Measurements from ENCODE around the gene RTN4R.
A peak's percentile ranks its signal among the peaks of the same experiment; 100 is the strongest.

The RTN4R gene

DNA sequence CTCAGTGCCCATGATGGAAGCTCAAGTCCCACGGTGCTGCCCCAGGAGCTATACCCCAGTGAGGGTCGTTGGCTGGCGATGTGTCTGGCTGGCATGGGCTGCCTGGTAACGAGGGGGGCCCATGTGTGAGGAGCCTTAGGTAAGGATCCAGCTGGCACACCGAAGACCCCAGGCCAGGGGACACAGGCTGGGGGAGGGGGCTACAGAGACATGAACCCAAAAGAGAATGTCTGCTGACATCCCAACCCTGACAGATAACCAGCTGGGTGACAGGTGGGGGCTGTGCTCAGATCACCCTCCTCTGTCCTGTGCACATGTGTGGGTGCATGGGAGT, 39.2 kb downstream of the RTN4R start:
- Mint-ChIP-seq H3K36me3 (ENCODE audit: low read depth) (peaks cover 5% of the 10 kb centered on the region), H3K4me1 (peaks cover 25% of the 10 kb centered on the region), H3K9me3 (peaks cover 2% of the 10 kb centered on the region), H3K4me3 (no peak overlapping the region), H3K27ac (no peak overlapping the region), H3K27me3 (ENCODE audit: low read depth) (peaks cover 17% of the 10 kb centered on the region)
- TF ChIP-seq, protein P1, sequence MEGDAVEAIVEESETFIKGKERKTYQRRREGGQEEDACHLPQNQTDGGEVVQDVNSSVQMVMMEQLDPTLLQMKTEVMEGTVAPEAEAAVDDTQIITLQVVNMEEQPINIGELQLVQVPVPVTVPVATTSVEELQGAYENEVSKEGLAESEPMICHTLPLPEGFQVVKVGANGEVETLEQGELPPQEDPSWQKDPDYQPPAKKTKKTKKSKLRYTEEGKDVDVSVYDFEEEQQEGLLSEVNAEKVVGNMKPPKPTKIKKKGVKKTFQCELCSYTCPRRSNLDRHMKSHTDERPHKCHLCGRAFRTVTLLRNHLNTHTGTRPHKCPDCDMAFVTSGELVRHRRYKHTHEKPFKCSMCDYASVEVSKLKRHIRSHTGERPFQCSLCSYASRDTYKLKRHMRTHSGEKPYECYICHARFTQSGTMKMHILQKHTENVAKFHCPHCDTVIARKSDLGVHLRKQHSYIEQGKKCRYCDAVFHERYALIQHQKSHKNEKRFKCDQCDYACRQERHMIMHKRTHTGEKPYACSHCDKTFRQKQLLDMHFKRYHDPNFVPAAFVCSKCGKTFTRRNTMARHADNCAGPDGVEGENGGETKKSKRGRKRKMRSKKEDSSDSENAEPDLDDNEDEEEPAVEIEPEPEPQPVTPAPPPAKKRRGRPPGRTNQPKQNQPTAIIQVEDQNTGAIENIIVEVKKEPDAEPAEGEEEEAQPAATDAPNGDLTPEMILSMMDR (IDR thresholded peaks at IDR 0.05; ENCODE audit: unreplicated experiment in 3 of 3) = no peak

DNA sequence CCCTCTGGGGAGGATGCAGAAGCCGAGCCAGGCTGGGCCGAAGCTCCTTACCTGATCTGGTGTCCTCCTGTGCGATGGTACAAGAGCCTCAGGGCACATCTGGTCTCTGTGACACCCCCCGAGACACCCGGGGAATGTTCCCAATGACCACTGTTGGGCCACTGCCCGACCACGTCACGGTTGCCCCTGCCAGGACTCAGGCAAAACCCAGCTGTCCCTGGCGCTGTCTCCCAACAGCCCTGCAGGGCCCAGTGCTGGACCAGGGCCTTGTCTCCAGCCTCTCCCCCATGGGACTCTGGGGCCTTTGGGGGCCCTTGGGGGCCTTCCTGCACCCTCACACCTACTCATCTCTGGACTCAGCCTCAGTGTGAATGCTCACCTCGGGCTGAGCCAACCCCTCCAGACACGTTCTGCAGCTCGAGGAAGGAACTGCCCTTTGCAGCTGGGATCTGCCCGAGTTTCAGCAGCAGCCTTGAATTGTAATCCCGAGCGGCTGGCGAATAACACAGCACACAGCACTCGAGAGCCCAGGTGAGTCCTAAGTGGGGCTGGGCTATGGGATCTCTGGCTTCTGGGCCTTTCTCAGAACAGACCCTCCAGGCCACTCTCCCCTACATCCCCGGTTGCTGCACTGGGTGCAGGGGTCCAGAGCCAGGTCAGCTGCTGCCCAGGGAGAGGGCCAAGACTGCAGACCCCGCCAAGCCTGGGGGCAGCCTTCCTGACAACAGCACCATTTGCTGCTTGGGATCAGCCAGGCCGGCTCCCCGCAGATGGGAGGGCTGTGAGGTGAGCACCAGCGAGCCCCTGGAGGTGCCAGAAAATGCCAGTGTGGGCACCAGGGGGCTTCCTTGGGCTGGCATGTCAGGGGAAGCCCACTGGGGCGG, 39.8 kb downstream of the RTN4R start:
- H3K27me3 Mint-ChIP-seq (ENCODE audit: low read depth) = peaks cover 17% of the 10 kb centered on the region
- peaks cover 5% of the 10 kb centered on the region for H3K36me3 Mint-ChIP-seq (ENCODE audit: low read depth)
- peak overlapping the region in 1 of 3 experiments; percentile 68 for H3K27ac Mint-ChIP-seq
- H3K4me3 Mint-ChIP-seq = no peak overlapping the region
- peaks cover 25% of the 10 kb centered on the region for H3K4me1 Mint-ChIP-seq
- TF ChIP-seq, protein P1 (IDR thresholded peaks at IDR 0.05; ENCODE audit: unreplicated experiment in 3 of 3) = no peak
- H3K9me3 Mint-ChIP-seq = peaks cover 2% of the 10 kb centered on the region

DNA sequence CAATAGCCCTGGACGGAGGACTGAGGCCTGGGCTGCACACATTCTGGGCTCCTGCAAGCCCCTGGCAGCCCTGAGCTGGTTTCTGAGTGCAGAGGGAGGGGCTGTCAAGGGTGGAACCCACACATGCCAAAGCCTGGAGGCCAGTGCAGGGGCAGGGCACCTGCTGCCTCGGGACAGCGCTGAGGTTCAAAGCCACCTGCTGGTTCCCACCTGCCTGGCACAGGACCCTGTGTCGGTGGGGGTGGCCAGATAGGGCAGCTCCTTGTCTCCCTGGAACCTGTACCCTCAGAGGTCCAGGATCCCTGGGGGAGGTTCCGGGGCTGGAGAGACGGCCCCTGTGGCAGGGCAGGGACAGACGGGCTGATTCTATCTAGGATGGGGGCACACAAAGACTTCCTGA, 40.8 kb downstream of the RTN4R start:
- Mint-ChIP-seq H3K36me3 (ENCODE audit: low read depth) (peaks cover 5% of the 10 kb centered on the region), H3K4me1 (peaks cover 25% of the 10 kb centered on the region), H3K27me3 (ENCODE audit: low read depth) (peaks cover 15% of the 10 kb centered on the region), H3K4me3 (no peak overlapping the region), H3K9me3 (peaks cover 2% of the 10 kb centered on the region), H3K27ac (no peak overlapping the region)
- TF ChIP-seq, protein P1 (IDR thresholded peaks at IDR 0.05; ENCODE audit: unreplicated experiment in 3 of 3) = no peak

DNA sequence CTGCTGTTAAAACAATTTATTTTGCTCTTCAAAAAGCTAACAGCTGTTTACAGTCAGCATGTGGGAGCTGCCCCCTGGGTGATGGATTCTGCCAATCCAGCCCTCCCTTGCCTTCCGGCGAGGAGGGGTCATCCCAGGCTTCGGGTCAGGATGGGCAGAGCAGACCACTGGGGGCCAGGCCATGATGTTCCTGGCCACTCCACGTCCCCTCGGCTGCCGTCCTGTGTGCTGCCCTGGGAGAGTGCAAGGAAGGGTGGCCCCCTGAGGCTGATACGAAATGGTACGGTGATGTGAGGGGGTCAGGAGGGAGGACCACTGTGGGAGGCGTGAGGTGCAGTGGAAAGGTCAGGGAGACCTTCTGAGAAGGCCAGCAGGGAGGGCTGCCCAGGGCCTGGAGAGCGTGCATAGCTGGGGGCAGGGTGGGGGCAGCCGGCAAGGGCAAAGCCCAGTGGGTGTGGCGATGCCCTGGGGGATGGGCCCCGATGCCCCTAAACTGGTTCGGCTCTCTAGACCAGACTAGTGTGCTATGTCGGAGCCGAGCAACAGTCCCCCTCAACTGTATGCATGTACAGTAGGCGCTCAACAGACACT, 41.3 kb downstream of the RTN4R start:
- TF ChIP-seq, protein P1 (IDR thresholded peaks at IDR 0.05; ENCODE audit: unreplicated experiment in 3 of 3) = no peak
- Mint-ChIP-seq H3K27ac (peak overlapping the region in 2 of 3 experiments; percentile 33 to 53), H3K4me1 (peaks cover 25% of the 10 kb centered on the region), H3K9me3 (peaks cover 2% of the 10 kb centered on the region), H3K36me3 (ENCODE audit: low read depth) (peaks cover 5% of the 10 kb centered on the region), H3K4me3 (no peak overlapping the region), H3K27me3 (ENCODE audit: low read depth) (peaks cover 12% of the 10 kb centered on the region)

DNA sequence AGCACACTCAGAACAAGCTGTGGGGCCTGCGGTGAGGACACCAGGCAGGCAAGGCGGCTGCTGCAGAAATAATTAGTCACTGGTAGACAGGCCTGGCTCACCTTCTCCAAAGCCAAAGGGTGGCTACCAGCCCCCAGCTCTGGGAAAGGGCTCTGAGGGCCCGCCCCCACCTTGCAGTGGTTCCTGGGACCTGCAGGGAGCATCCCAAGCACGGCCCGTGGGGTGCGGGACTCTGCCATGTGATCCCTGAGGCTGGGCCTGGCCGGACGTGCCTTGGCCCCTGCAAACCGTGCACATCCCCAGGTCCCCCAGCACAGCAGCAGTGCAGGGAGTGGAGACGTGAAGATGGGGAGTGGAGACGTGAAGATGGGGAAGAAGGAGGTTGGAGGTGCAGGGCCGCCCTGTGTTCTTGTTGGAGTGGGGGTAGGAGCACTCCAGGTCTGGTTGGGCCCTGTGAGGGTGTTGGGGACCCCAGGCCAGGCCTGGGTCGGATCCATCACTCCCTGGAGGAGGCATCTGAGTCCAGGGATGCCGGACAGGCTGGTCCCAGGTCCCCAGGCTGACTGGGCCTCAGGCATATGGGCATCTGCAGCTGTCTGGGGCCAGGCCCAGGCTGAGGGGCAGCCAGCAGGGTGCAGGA, 41.9 kb downstream of the RTN4R start:
- peaks cover 5% of the 10 kb centered on the region for H3K36me3 Mint-ChIP-seq (ENCODE audit: low read depth)
- no peak overlapping the region for H3K4me3 Mint-ChIP-seq
- peaks cover 30% of the 10 kb centered on the region for H3K4me1 Mint-ChIP-seq
- peaks cover 12% of the 10 kb centered on the region for H3K27me3 Mint-ChIP-seq (ENCODE audit: low read depth)
- H3K9me3 Mint-ChIP-seq = peaks cover 2% of the 10 kb centered on the region
- H3K27ac Mint-ChIP-seq = peak overlapping the region in 1 of 3 experiments; percentile 92
- TF ChIP-seq, protein P1 (IDR thresholded peaks at IDR 0.05; ENCODE audit: unreplicated experiment in 3 of 3) = no peak
